Smooth muscle cell (in vitro differentiated cells): Measurements from ENCODE around the gene RNASE13. TPM values are rescaled to one million over a fixed set of nuclear protein-coding genes. Genes with fewer than 3 reads are reported as not detected.

ENCODE experiments used
- DNase-seq: peaks from one replicate; lab custom pipeline; 2025; ENCODE audit not compliant: unreplicated experiment; lab: John Stamatoyannopoulos, UW
- H2AFZ ChIP-seq: fragments of 200-600 bp; sonication (generic); 2 replicates; pipeline ENCODE4 v1.6.0; 2016; ENCODE audit warnings: antibody characterized with exemption, low read depth, mild to moderate bottlenecking
- H3F3A ChIP-seq: fragments of 200-600 bp; sonication (generic); 2 replicates; pipeline ENCODE4 v1.6.0; 2017; ENCODE audit warnings: antibody characterized with exemption, low read depth
- H3K27ac ChIP-seq: fragments of 200-600 bp; sonication (generic); 2 replicates; pipeline ENCODE4 v1.5.1; 2016; ENCODE audit warnings: low read depth, mild to moderate bottlenecking
- H3K27me3 ChIP-seq: fragments of 200-600 bp; sonication (generic); 2 replicates; pipeline ENCODE4 v1.6.1; 2016; ENCODE audit warnings: low read depth, mild to moderate bottlenecking
- H3K36me3 ChIP-seq: fragments of 200-600 bp; sonication (generic); 2 replicates; pipeline ENCODE4 v1.5.1; 2016; ENCODE audit warnings: low read depth
- H3K4me1 ChIP-seq: fragments of 200-600 bp; sonication (generic); 2 replicates; pipeline ENCODE4 v1.5.1; 2016; ENCODE audit warnings: low read depth
- H3K4me2 ChIP-seq: fragments of 200-600 bp; sonication (generic); 2 replicates; pipeline ENCODE4 v1.6.0; 2016; ENCODE audit warnings: mild to moderate bottlenecking
- H3K4me3 ChIP-seq: fragments of 200-600 bp; sonication (generic); 2 replicates; pipeline ENCODE4 v1.5.1; 2016; ENCODE audit warnings: mild to moderate bottlenecking
- H3K79me2 ChIP-seq: fragments of 200-600 bp; sonication (generic); 2 replicates; pipeline ENCODE4 v1.6.0; 2016; ENCODE audit warnings: low read depth, mild to moderate bottlenecking
- H3K9ac ChIP-seq: fragments of 200-600 bp; sonication (generic); 2 replicates; pipeline ENCODE4 v1.6.0; 2016; ENCODE audit warnings: low read depth
- H3K9me3 ChIP-seq: fragments of 200-600 bp; sonication (generic); replicated peaks from 2 replicates; pipeline ENCODE4 v1.5.1; 2016; ENCODE audit warnings: low read depth
- H4K20me1 ChIP-seq: fragments of 200-600 bp; sonication (generic); 2 replicates; pipeline ENCODE4 v1.6.0; 2016; ENCODE audit warnings: low read depth
- CTCF ChIP-seq: fragments of 200-600 bp; sonication (generic); IDR thresholded peaks from 2 replicates; pipeline ENCODE4 v1.5.1; 2017; ENCODE audit warnings: borderline replicate concordance, mild to moderate bottlenecking, antibody characterized with exemption; ENCODE audit not compliant: insufficient read depth, poor library complexity, severe bottlenecking
- WGBS: methylation state at CpG from one replicate; pipeline ENCODE4 v1.1.7; 2016; ENCODE audit warnings: low lambda C conversion rate; 5-methylcytosine and 5-hydroxymethylcytosine counted together
- polyA plus RNA-seq: library from polyadenylated mRNA; unstranded; fragments of >200 nt; fragmentation: Nextera tagmentation; extraction: Ambion mirVana; gene quantifications from 2 replicates; pipeline ENCODE4 v1.2.1, GENCODE V29; 2016
- total RNA-seq: library from RNA; depleted of rRNA; stranded (reverse); fragments of >200 nt; gene quantifications from 2 replicates; pipeline ENCODE4 v1.2.3, GENCODE V29; 2014

RNASE13 gene
- total and polyA plus RNA-seq, 2 experiments from 2014 or later = 0.25 TPM; not detected in 1

GRCh38 chr14:21025371-21026273 lies 9.0 kb downstream of the RNASE13 start:
- peak overlapping the region; percentile 57 for H3K4me3 ChIP-seq
- H3K9me3 ChIP-seq = no peaks in the 10 kb centered on the region
- peak overlapping the region; percentile 33 for H3K27ac ChIP-seq
- no peaks in the 10 kb centered on the region for H3K36me3 ChIP-seq
- TF ChIP-seq CTCF = no peak
- peaks cover 10% of the 10 kb centered on the region for H3K4me1 ChIP-seq
- no peaks in the 10 kb centered on the region for H4K20me1 ChIP-seq
- H3K79me2 ChIP-seq = no peaks in the 10 kb centered on the region
- 6% methylated on average over 33 of the region's 58 CpGs for WGBS
- DNase-seq = peak; percentile 41
- H2AFZ ChIP-seq = peak overlapping the region; percentile 89
- H3K27me3 ChIP-seq = no peaks in the 10 kb centered on the region
- peaks cover 28% of the 10 kb centered on the region for H3F3A ChIP-seq
- H3K9ac ChIP-seq = peak overlapping the region; percentile 27
- H3K4me2 ChIP-seq = peak overlapping the region; percentile 93

- Histone ChIP-seq H3K9me3 (no peaks in the 10 kb centered on the region), H3K4me1 (peaks cover 10% of the 10 kb centered on the region), H3F3A (peaks cover 28% of the 10 kb centered on the region), H3K4me3 (peak within 1 kb of the TSS; percentile 57), H3K36me3 (no peaks in the 10 kb centered on the region), H3K9ac (peak within 1 kb of the TSS; percentile 27), H3K79me2 (no peaks in the 10 kb centered on the region), H4K20me1 (no peaks in the 10 kb centered on the region), H3K27me3 (no peaks in the 10 kb centered on the region), H2AFZ (peak within 1 kb of the TSS; percentile 89), H3K4me2 (peak within 1 kb of the TSS; percentile 93), H3K27ac (peak within 1 kb of the TSS; percentile 33)
- 1% methylated on average over 26 of the region's 72 CpGs for WGBS
- peak; percentile 44 for DNase-seq
- no peak for TF ChIP-seq CTCF
Observed at GRCh38 chr14:21024585-21025370, 9.8 kb downstream of the RNASE13 start, which contains the start of gene NDRG2. NDRG2 (minus strand) TSS chr14:21025061; CDS start chr14:21023315, 1,746 bp downstream.

- WGBS = 20% methylated on average over 17 of the region's 17 CpGs
- Histone ChIP-seq H3K9me3 (no peaks in the 10 kb centered on the region), H3K4me2 (peak overlapping the region; percentile 93), H3K27ac (no peak overlapping the region), H3K4me3 (peak overlapping the region; percentile 57), H4K20me1 (no peaks in the 10 kb centered on the region), H3K4me1 (peaks cover 10% of the 10 kb centered on the region), H3K27me3 (no peaks in the 10 kb centered on the region), H3F3A (peaks cover 28% of the 10 kb centered on the region), H2AFZ (peak overlapping the region; percentile 63), H3K79me2 (no peaks in the 10 kb centered on the region), H3K36me3 (no peaks in the 10 kb centered on the region), H3K9ac (no peak overlapping the region)
- no peak for DNase-seq
- no peak for TF ChIP-seq CTCF
Observed at GRCh38 chr14:21023817-21024584, 10.6 kb downstream of the RNASE13 start.
